Glutamatergic neuron (in vitro differentiated cells): ENCODE data around the gene KRTAP10-2. TPM values are rescaled to one million over a fixed set of nuclear protein-coding genes. Genes with fewer than 3 reads are reported as not detected.

ENCODE experiments used
- DNase-seq: peaks from one replicate; pipeline ENCODE4 v3.0.0; 2022
- H3K27ac Mint-ChIP-seq: one replicate; pipeline ENCODE4 v1.8.0; 2020; ENCODE audit warnings: mild to moderate bottlenecking, mixed read lengths, inconsistent platforms; ENCODE audit not compliant: unreplicated experiment
- H3K27me3 Mint-ChIP-seq: one replicate; pipeline ENCODE4 v1.8.0; 2020; ENCODE audit warnings: mild to moderate bottlenecking, moderate library complexity, mixed read lengths, inconsistent platforms; ENCODE audit not compliant: unreplicated experiment
- H3K36me3 Mint-ChIP-seq: one replicate; pipeline ENCODE4 v1.8.0; 2020; ENCODE audit warnings: mild to moderate bottlenecking, mixed read lengths, inconsistent platforms; ENCODE audit not compliant: unreplicated experiment
- H3K4me1 Mint-ChIP-seq: one replicate; pipeline ENCODE4 v1.8.0; 2020; ENCODE audit warnings: mild to moderate bottlenecking, low read depth, mixed read lengths, inconsistent platforms; ENCODE audit not compliant: unreplicated experiment
- H3K4me3 Mint-ChIP-seq: one replicate; pipeline ENCODE4 v1.8.0; 2020; ENCODE audit warnings: mild to moderate bottlenecking, mixed read lengths, inconsistent platforms; ENCODE audit not compliant: unreplicated experiment
- H3K9me3 Mint-ChIP-seq: one replicate; pipeline ENCODE4 v1.8.0; 2020; ENCODE audit warnings: mild to moderate bottlenecking, moderate library complexity, mixed read lengths, inconsistent platforms; ENCODE audit not compliant: unreplicated experiment
- CTCF ChIP-seq: fragments of 200-600 bp; sonication (generic); IDR thresholded peaks from one replicate; pipeline ENCODE4 v1.5.0; 2021; ENCODE audit not compliant: partially characterized antibody, unreplicated experiment
- total RNA-seq: library from RNA; stranded (reverse); fragmentation: NEBNext Ultra II Directional; extraction: Animal tissue kit (Norgen Biotek cat#: 25700); gene quantifications from one replicate; pipeline ENCODE4 v1.2.1, GENCODE V29; 2021; ENCODE audit not compliant: unreplicated experiment

KRTAP10-2 gene
- total RNA-seq, 1 donor from 2014 or later, result not detected

DNA sequence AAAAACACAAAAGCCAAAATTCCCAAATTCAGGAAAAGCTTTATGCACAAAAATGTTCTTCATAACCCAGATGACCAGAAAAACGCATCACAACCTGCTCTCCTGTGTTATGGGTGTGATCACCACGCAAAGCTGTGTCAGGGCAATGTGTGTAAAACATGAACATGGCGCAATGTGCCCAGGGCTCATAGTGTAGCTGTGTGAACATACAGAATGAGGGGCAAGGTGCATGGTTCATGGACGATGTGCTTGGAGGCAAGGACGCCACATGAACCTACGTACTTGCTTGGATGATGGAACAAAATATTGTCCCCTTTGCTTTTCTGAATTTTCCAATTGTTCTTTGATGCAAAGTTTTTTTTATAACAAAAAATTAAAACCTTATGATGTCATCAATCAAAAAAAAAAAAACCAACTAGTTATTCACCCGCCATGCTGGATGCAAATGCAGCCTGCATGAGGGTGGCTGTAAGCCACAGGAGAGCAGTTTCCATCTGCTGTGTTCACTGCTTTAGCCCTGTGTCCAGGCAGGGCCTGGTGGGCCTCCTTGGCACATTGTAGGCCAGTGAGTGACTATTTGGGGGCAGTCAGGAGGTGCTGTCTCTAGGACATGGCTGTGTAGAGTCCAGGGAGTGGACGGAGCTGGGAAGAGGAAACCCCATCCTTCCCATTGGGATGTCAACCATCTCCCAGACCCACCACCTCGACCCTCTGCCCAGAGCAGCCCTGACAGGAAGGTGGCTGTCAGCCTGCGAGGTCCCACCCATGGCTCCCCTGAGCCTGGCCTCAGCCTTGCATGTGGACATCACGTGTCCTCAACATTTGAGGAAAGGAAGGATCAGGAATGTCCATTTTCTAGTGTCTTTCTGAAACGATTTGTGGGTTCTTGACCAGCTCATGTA is 25.0 kb downstream of the KRTAP10-2 start:
- Mint-ChIP-seq H3K4me1 (peaks cover 4% of the 10 kb centered on the region), H3K27me3 (peaks cover 5% of the 10 kb centered on the region), H3K36me3 (peaks cover 6% of the 10 kb centered on the region), H3K27ac (no peak overlapping the region), H3K4me3 (no peak overlapping the region), H3K9me3 (peaks cover 5% of the 10 kb centered on the region)
- peak; percentile 4 for DNase-seq
- TF ChIP-seq CTCF, result no peak

GRCh38 chr21:44525391-44526095 is 25.8 kb downstream of the KRTAP10-2 start:
- Mint-ChIP-seq H3K4me1 (peaks cover 4% of the 10 kb centered on the region), H3K4me3 (no peak overlapping the region), H3K9me3 (peaks cover 5% of the 10 kb centered on the region), H3K27me3 (peaks cover 6% of the 10 kb centered on the region), H3K36me3 (peaks cover 5% of the 10 kb centered on the region), H3K27ac (no peak overlapping the region)
- no peak for TF ChIP-seq CTCF
- DNase-seq, result peak; percentile 1

- no peaks in the 10 kb centered on the region for H3K36me3 Mint-ChIP-seq
- DNase-seq, result no peak
- no peak overlapping the region for H3K4me3 Mint-ChIP-seq
- no peaks in the 10 kb centered on the region for H3K4me1 Mint-ChIP-seq
- no peak for TF ChIP-seq CTCF
- peaks cover 3% of the 10 kb centered on the region for H3K27me3 Mint-ChIP-seq
- no peak overlapping the region for H3K27ac Mint-ChIP-seq
- H3K9me3 Mint-ChIP-seq, result peaks cover 2% of the 10 kb centered on the region
Measured at GRCh38 chr21:44524414-44525371, 26.6 kb downstream of the KRTAP10-2 start.

GRCh38 chr21:44523567-44524413 is 27.5 kb downstream of the KRTAP10-2 start:
- no peak overlapping the region for H3K4me3 Mint-ChIP-seq
- peaks cover 5% of the 10 kb centered on the region for H3K27me3 Mint-ChIP-seq
- no peak overlapping the region for H3K27ac Mint-ChIP-seq
- peaks cover 7% of the 10 kb centered on the region for H3K9me3 Mint-ChIP-seq
- TF ChIP-seq CTCF, result no peak
- H3K4me1 Mint-ChIP-seq, result no peaks in the 10 kb centered on the region
- DNase-seq, result no peak
- no peaks in the 10 kb centered on the region for H3K36me3 Mint-ChIP-seq
